ENCODE results near the gene KIF6.

KIF6 gene

GRCh38 chr6:39444479-39445019 lies 280.7 kb downstream of the KIF6 start:
- ChIA-PET POLR2A (interaction anchor here (0.6 kb wide), 1 partner anchor 491 kb away, joined by 3 read pairs; no protein-coding TSS in a partner anchor), CTCF (no interaction called here)
- H3K4me1 ChIP-seq (ENCODE audit: control extremely low read depth in 1 of 4, control insufficient read depth in 4 of 4, insufficient read depth in 4 of 4, low read length in 3 of 4), result no peaks in the 10 kb centered on the region
- H3K4me3 ChIP-seq (ENCODE audit: control insufficient read depth in 1 of 7, extremely low read depth in 1 of 7, insufficient read depth in 4 of 7, low read depth in 2 of 7, low read length in 6 of 7), result no peak overlapping the region
- peaks cover 0 to 4% (median 0%) of the 10 kb centered on the region in 5 experiments for H3K27me3 ChIP-seq (replicated peaks in 2 of 5; ENCODE audit: control insufficient read depth in 4 of 5, insufficient read depth in 5 of 5, low read length in 4 of 5)
- no peaks in the 10 kb centered on the region for H3K36me3 ChIP-seq (ENCODE audit: control insufficient read depth in 4 of 4, insufficient read depth in 4 of 4, low read length in 3 of 4)
- H3K27ac ChIP-seq (ENCODE audit: insufficient read depth in 1 of 2, low read depth in 1 of 2, low read length in 2 of 2, poor library complexity in 1 of 2, severe bottlenecking in 2 of 2), result no peak overlapping the region
- DNase-seq, result no peak
- no peaks in the 10 kb centered on the region for H3K9me3 ChIP-seq (ENCODE audit: control extremely low read depth in 1 of 5, control insufficient read depth in 4 of 5, insufficient read depth in 2 of 5, low read depth in 1 of 5, low read length in 4 of 5)
- WGBS (ENCODE audit: insufficient coverage), result 90% methylated on average over 3 of the region's 5 CpGs

- no peak for DNase-seq
- Histone ChIP-seq H3K36me3 (ENCODE audit: control insufficient read depth in 4 of 4, insufficient read depth in 4 of 4, low read length in 3 of 4) (no peaks in the 10 kb centered on the region), H3K4me3 (ENCODE audit: control insufficient read depth in 1 of 7, extremely low read depth in 1 of 7, insufficient read depth in 4 of 7, low read depth in 2 of 7, low read length in 6 of 7) (no peak overlapping the region), H3K27ac (ENCODE audit: insufficient read depth in 1 of 2, low read depth in 1 of 2, low read length in 2 of 2, poor library complexity in 1 of 2, severe bottlenecking in 2 of 2) (no peak overlapping the region), H3K9me3 (ENCODE audit: control extremely low read depth in 1 of 5, control insufficient read depth in 4 of 5, insufficient read depth in 2 of 5, low read depth in 1 of 5, low read length in 4 of 5) (no peaks in the 10 kb centered on the region), H3K27me3 (replicated peaks in 2 of 5; ENCODE audit: control insufficient read depth in 4 of 5, insufficient read depth in 5 of 5, low read length in 4 of 5) (peaks cover 0 to 3% (median 0%) of the 10 kb centered on the region in 5 experiments), H3K4me1 (ENCODE audit: control extremely low read depth in 1 of 4, control insufficient read depth in 4 of 4, insufficient read depth in 4 of 4, low read length in 3 of 4) (no peaks in the 10 kb centered on the region)
- ChIA-PET POLR2A (no interaction called here), CTCF (interaction anchor here (0.6 kb wide), 1 partner anchor 10 kb away, joined by 3 read pairs; no protein-coding TSS in a partner anchor)
- WGBS (ENCODE audit: insufficient coverage), result 100% methylated on average over 1 of the region's 4 CpGs
Measured at GRCh38 chr6:39441986-39442385, 283.2 kb downstream of the KIF6 start.

- WGBS (ENCODE audit: insufficient coverage), result 94% methylated on average over 5 of the region's 6 CpGs
- Histone ChIP-seq H3K27me3 (replicated peaks in 2 of 5; ENCODE audit: control insufficient read depth in 4 of 5, insufficient read depth in 5 of 5, low read length in 4 of 5) (peaks cover 0 to 3% (median 0%) of the 10 kb centered on the region in 5 experiments), H3K9me3 (ENCODE audit: control extremely low read depth in 1 of 5, control insufficient read depth in 4 of 5, insufficient read depth in 2 of 5, low read depth in 1 of 5, low read length in 4 of 5) (peaks cover 0 to 3% (median 0%) of the 10 kb centered on the region in 5 experiments), H3K36me3 (ENCODE audit: control insufficient read depth in 4 of 4, insufficient read depth in 4 of 4, low read length in 3 of 4) (no peaks in the 10 kb centered on the region), H3K4me1 (ENCODE audit: control extremely low read depth in 1 of 4, control insufficient read depth in 4 of 4, insufficient read depth in 4 of 4, low read length in 3 of 4) (no peaks in the 10 kb centered on the region), H3K27ac (ENCODE audit: insufficient read depth in 1 of 2, low read depth in 1 of 2, low read length in 2 of 2, poor library complexity in 1 of 2, severe bottlenecking in 2 of 2) (no peak overlapping the region), H3K4me3 (ENCODE audit: control insufficient read depth in 1 of 7, extremely low read depth in 1 of 7, insufficient read depth in 4 of 7, low read depth in 2 of 7, low read length in 6 of 7) (no peak overlapping the region)
- no peak for DNase-seq
- ChIA-PET POLR2A (no interaction called here), CTCF (no interaction called here)
Measured at GRCh38 chr6:39441301-39441700, 283.9 kb downstream of the KIF6 start.

- Histone ChIP-seq H3K36me3 (ENCODE audit: control insufficient read depth in 4 of 4, insufficient read depth in 4 of 4, low read length in 3 of 4) (no peaks in the 10 kb centered on the region), H3K4me1 (ENCODE audit: control extremely low read depth in 1 of 4, control insufficient read depth in 4 of 4, insufficient read depth in 4 of 4, low read length in 3 of 4) (no peaks in the 10 kb centered on the region), H3K27ac (ENCODE audit: insufficient read depth in 1 of 2, low read depth in 1 of 2, low read length in 2 of 2, poor library complexity in 1 of 2, severe bottlenecking in 2 of 2) (no peak overlapping the region), H3K9me3 (ENCODE audit: control extremely low read depth in 1 of 5, control insufficient read depth in 4 of 5, insufficient read depth in 2 of 5, low read depth in 1 of 5, low read length in 4 of 5) (peaks cover 0 to 3% (median 0%) of the 10 kb centered on the region in 5 experiments), H3K27me3 (replicated peaks in 2 of 5; ENCODE audit: control insufficient read depth in 4 of 5, insufficient read depth in 5 of 5, low read length in 4 of 5) (peaks cover 0 to 1% (median 0%) of the 10 kb centered on the region in 5 experiments), H3K4me3 (ENCODE audit: control insufficient read depth in 1 of 7, extremely low read depth in 1 of 7, insufficient read depth in 4 of 7, low read depth in 2 of 7, low read length in 6 of 7) (no peak overlapping the region)
- 73% methylated on average over 2 of the region's 7 CpGs for WGBS (ENCODE audit: insufficient coverage)
- CTCF ChIA-PET, result no interaction called here
- POLR2A ChIA-PET, result no interaction called here
- DNase-seq, result no peak
Measured at GRCh38 chr6:39440039-39440426, 285.2 kb downstream of the KIF6 start.

- Histone ChIP-seq H3K9me3 (ENCODE audit: control extremely low read depth in 1 of 5, control insufficient read depth in 4 of 5, insufficient read depth in 2 of 5, low read depth in 1 of 5, low read length in 4 of 5) (peaks cover 0 to 3% (median 0%) of the 10 kb centered on the region in 5 experiments), H3K27ac (ENCODE audit: insufficient read depth in 1 of 2, low read depth in 1 of 2, low read length in 2 of 2, poor library complexity in 1 of 2, severe bottlenecking in 2 of 2) (no peak overlapping the region), H3K4me3 (ENCODE audit: control insufficient read depth in 1 of 7, extremely low read depth in 1 of 7, insufficient read depth in 4 of 7, low read depth in 2 of 7, low read length in 6 of 7) (no peak overlapping the region), H3K4me1 (ENCODE audit: control extremely low read depth in 1 of 4, control insufficient read depth in 4 of 4, insufficient read depth in 4 of 4, low read length in 3 of 4) (no peaks in the 10 kb centered on the region), H3K36me3 (ENCODE audit: control insufficient read depth in 4 of 4, insufficient read depth in 4 of 4, low read length in 3 of 4) (no peaks in the 10 kb centered on the region), H3K27me3 (replicated peaks in 2 of 5; ENCODE audit: control insufficient read depth in 4 of 5, insufficient read depth in 5 of 5, low read length in 4 of 5) (peaks cover 0 to 1% (median 0%) of the 10 kb centered on the region in 5 experiments)
- WGBS (ENCODE audit: insufficient coverage), result 97% methylated on average over 5 of the region's 8 CpGs
- ChIA-PET POLR2A (no interaction called here), CTCF (no interaction called here)
- no peak for DNase-seq
Measured at GRCh38 chr6:39439342-39440038, 285.7 kb downstream of the KIF6 start.

GRCh38 chr6:39433630-39434029 lies 291.6 kb downstream of the KIF6 start:
- Histone ChIP-seq H3K36me3 (ENCODE audit: control insufficient read depth in 4 of 4, insufficient read depth in 4 of 4, low read length in 3 of 4) (no peaks in the 10 kb centered on the region), H3K4me1 (ENCODE audit: control extremely low read depth in 1 of 4, control insufficient read depth in 4 of 4, insufficient read depth in 4 of 4, low read length in 3 of 4) (peaks cover 0 to 11% (median 7%) of the 10 kb centered on the region in 4 experiments), H3K27ac (ENCODE audit: insufficient read depth in 1 of 2, low read depth in 1 of 2, low read length in 2 of 2, poor library complexity in 1 of 2, severe bottlenecking in 2 of 2) (no peak overlapping the region), H3K4me3 (ENCODE audit: control insufficient read depth in 1 of 7, extremely low read depth in 1 of 7, insufficient read depth in 4 of 7, low read depth in 2 of 7, low read length in 6 of 7) (no peak overlapping the region), H3K9me3 (ENCODE audit: control extremely low read depth in 1 of 5, control insufficient read depth in 4 of 5, insufficient read depth in 2 of 5, low read depth in 1 of 5, low read length in 4 of 5) (peaks cover 0 to 3% (median 0%) of the 10 kb centered on the region in 5 experiments), H3K27me3 (replicated peaks in 2 of 5; ENCODE audit: control insufficient read depth in 4 of 5, insufficient read depth in 5 of 5, low read length in 4 of 5) (peaks cover 0 to 2% (median 0%) of the 10 kb centered on the region in 5 experiments)
- POLR2A ChIA-PET, result no interaction called here
- DNase-seq, result no peak
- CTCF ChIA-PET, result no interaction called here
- whole genome bisulfite sequencing (ENCODE audit: insufficient coverage), result 100% methylated on average over 3 of the region's 3 CpGs

- ChIA-PET CTCF (no interaction called here), POLR2A (no interaction called here)
- Histone ChIP-seq H3K27me3 (replicated peaks in 2 of 5; ENCODE audit: control insufficient read depth in 4 of 5, insufficient read depth in 5 of 5, low read length in 4 of 5) (peaks cover 0 to 2% (median 0%) of the 10 kb centered on the region in 5 experiments), H3K36me3 (ENCODE audit: control insufficient read depth in 4 of 4, insufficient read depth in 4 of 4, low read length in 3 of 4) (no peaks in the 10 kb centered on the region), H3K4me1 (ENCODE audit: control extremely low read depth in 1 of 4, control insufficient read depth in 4 of 4, insufficient read depth in 4 of 4, low read length in 3 of 4) (peaks cover 0 to 11% (median 7%) of the 10 kb centered on the region in 4 experiments), H3K9me3 (ENCODE audit: control extremely low read depth in 1 of 5, control insufficient read depth in 4 of 5, insufficient read depth in 2 of 5, low read depth in 1 of 5, low read length in 4 of 5) (peaks cover 0 to 3% (median 0%) of the 10 kb centered on the region in 5 experiments), H3K27ac (ENCODE audit: insufficient read depth in 1 of 2, low read depth in 1 of 2, low read length in 2 of 2, poor library complexity in 1 of 2, severe bottlenecking in 2 of 2) (no peak overlapping the region), H3K4me3 (ENCODE audit: control insufficient read depth in 1 of 7, extremely low read depth in 1 of 7, insufficient read depth in 4 of 7, low read depth in 2 of 7, low read length in 6 of 7) (no peak overlapping the region)
- 96% methylated on average over 8 of the region's 11 CpGs for WGBS (ENCODE audit: insufficient coverage)
- no peak for DNase-seq
Measured at GRCh38 chr6:39432330-39433025, 292.7 kb downstream of the KIF6 start.
